SW 1271 (cell line): ENCODE data around the gene QRSL1.
"Not testable (repeated sequence)": the region's sequence is repeated elsewhere in the genome, so short reads cannot be mapped to it uniquely, and the experiment has no call there.

Source experiments
- DNase-seq, 2 experiments: peaks; one replicate each; lab custom pipeline; 2025; lab: John Stamatoyannopoulos, UW

Gene QRSL1

DNA sequence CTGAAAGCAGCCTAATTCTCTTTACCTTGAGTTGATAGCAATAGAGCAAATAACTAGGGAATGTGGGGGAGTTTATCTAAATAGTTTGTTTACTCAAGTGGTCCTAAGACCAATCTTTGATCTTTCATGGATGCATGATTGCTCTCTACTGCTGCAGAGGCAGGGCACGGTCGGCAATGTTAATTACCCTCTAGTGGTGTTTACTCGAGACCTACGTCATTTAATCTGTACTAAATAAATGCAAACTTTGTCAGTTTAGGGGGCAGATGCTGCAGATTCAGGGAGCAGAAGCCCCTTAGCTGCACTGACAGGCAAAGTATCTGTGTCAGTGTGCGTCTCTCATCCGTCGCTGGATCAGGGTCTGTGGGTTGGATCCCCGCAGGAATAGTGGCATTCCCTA lies 7.0 kb upstream of the QRSL1 start:
- no peak for DNase-seq

- DNase-seq, result no peak
Observed at GRCh38 chr6:106623039-106623438, 6.3 kb upstream of the QRSL1 start.

GRCh38 chr6:106626485-106626884 lies 2.9 kb upstream of the QRSL1 start:
- no peak for DNase-seq

DNA sequence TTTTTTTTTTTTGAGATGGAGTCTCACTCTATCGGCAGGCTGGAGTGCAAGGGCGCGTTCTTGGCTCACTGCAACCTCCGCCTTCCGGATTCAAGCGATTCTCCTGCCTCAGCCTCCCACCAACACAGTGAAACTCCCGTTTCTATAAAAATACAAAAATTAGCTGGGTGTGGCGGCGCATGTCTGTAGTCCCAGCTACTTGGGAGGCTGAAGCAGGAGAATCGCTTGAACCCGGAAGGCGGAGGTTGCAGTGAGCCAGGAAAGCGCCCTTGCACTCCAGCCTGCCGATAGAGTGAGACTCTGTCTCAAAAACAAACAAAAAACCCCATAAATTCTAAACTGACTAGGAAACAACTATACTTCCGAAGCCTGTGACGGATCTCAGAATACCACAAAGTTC lies 1.6 kb upstream of the QRSL1 start:
- not testable (repeated sequence) for DNase-seq

DNA sequence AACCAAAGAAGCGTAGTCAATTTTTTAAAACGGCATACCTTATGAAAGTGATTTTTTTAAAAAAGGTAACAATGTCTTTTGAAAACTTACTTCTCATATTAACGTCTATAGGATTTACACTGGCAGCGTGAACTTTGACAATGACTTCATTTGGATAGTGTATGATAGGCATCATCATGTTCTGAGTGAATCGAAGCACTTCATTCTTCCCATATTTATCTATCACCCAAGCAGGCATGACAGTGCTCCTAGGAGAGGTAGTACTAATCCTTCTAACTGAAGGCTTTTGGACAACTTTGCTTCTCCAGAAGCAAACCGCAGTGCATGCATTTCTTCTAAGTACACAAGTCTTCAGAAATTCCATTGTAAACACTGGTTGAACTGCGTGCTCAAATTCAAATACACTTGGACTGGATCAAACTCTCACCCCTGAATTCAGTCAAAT lies 698 bp upstream of the QRSL1 start:
- no peak for DNase-seq

GRCh38 chr6:106629859-106630163 lies 433 bp downstream of the QRSL1 start:
- DNase-seq, result no peak

- DNase-seq, result no peak
Observed at GRCh38 chr6:106630366-106630765, 988 bp downstream of the QRSL1 start.

GRCh38 chr6:106631346-106631745 lies 2.0 kb downstream of the QRSL1 start:
- DNase-seq, result no peak

DNA sequence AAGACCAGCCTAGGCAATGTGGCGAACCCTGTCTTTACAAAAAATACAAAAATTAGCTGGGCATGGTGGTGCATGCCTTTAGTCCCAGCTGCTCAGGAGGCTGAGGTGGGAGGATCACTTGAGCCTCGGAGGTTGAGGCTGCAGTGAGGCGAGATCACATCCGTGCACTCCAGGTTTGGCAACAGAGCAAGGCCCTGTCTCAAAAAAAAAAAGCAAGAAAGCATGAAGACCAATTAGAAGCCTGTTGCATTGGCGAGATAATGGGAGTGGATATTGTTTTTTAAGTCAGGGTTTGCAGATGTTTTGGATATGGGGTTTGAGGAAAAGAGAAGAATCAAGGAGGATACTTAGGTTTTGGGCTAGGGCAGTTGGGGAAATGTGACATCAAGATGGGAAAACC lies 5.2 kb downstream of the QRSL1 start:
- DNase-seq, result no peak

DNA sequence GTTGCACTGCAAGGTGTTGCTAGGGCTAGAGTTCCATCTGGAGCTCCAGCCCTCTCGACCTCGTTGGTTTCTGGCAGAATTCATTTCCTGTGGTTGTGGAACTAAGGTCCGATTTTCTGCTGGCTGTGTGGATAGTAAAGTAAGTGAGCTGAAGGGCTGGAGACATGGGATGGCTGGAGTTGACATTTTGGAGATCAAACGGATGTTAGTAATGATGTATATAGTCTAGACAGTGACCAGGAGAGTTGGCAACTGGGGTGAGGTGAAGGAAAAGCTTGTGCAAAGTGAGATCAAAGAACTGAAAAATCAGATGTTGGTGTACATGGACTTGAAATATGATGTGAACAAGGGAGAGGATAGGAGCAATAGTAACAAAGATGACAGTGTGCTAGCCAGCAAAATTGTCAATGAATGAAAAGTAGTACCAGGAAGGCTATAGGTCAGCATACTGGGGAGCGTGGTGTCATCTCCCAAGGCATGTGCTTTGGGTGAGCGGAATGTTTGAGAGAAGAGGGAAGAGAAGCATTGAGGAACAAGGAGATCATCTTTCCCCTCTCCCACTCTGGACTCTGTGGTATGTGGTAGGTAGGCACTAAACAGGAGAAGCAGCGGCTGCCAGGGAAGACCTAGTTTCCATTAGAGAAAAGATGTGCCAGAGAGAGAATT lies 7.8 kb downstream of the QRSL1 start:
- no peak for DNase-seq

DNA sequence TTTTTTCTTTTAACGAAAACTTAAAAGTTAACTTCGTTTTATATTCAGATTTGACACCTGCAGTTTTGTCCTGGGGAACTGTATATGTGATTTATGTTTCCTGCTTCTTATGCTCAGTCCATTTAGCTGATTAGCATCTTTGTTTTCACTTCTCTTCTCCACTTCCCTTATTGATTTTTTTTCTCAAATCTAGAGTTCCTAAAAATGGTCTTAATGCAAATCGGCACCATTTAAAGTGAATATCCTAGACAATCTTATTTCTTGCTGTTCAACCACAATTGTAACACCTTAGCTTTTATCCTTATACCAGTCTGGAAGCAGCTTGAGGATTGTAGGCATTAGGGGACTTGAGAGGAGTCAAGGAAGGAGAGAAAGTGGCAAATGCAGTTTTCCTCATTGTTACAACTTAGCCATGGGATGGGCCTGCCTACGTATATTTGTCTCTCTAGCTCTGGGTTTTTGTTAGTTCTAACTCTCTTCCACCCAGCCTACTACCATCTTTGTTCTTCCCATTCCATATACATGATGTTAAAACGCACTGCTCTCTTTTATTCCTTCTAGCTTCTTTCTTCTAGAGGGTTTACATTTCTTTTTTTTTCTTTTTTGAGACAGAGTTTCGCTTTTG lies 8.5 kb downstream of the QRSL1 start:
- DNase-seq, result no peak

DNA sequence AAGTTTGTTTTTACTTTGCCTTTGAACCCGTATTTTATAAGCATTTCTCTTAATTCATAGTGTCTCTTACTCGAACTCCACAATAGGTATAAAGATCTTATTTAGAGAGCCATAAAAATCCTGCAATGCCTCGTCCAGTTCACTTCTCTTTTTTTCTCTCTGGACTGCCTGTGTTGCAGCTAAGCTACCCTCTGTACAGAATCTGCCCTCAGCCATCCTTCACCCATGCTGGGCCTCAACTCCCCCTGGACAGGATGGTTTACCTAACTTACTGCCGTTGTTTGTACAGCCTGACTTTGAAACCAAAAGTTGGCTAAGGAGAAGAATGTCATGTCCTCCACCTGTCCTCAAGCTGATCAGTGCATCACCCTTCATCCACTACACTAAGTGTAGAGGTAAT lies 10.4 kb downstream of the QRSL1 start:
- DNase-seq, result no peak

- no peak for DNase-seq
Observed at GRCh38 chr6:106642476-106642875, 13.1 kb downstream of the QRSL1 start.

- no peak for DNase-seq
Observed at GRCh38 chr6:106643061-106643460, 13.7 kb downstream of the QRSL1 start.

DNA sequence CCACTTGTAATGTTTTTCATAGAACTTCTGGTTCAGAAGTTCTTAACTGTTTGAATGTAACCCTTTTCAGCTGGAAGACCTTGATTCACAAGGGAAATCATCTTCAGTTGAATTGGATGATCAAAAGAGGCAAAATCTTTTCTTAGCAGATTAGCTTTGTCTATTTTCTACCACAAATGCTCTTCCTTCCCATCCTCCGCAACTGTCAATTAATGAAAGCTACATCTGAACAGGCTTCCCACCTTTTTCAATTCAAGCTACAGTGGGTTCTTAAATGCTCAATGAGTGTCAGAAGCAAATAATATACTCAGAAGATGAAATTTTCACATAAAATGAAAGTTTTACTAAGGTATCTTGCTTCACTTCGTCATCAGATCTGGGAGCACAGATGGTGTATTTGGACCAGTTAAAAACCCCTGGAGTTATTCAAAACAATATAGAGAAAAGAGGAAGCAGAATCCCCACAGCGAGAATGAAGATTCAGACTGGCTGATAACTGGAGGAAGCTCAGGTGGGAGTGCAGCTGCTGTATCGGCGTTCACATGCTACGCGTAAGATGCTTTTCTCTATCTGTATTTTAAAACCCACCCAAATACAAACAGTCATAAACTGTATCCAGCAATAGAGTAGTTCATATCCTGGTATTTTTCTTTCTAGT lies 19.4 kb downstream of the QRSL1 start:
- no peak for DNase-seq

GRCh38 chr6:106658469-106658868 lies 29.1 kb downstream of the QRSL1 start:
- peak in 1 of 2 experiments; percentile 4 for DNase-seq

DNA sequence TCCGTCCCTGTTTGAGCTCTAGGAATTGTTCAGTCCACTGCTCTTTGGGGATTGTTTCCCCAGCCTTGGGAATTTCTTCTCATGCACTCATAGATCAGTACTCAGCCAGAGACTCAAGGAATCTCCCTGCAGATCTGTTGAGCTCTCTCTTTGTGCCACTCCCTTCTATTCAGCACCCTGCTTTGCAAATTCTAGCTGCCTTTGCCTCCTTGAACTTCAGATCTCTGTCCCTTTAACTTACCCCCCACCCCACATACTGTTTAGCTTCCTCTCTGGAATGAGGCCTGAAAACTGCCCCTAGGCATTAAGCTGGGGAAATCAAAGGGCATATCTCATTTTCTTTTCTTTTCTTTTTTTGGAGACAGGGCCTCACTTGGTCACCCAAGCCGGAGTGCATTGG lies 30.5 kb downstream of the QRSL1 start:
- no peak for DNase-seq

GRCh38 chr6:106662458-106662857 lies 33.1 kb downstream of the QRSL1 start:
- no peak for DNase-seq

GRCh38 chr6:106666282-106667021 lies 37.1 kb downstream of the QRSL1 start:
- DNase-seq, result no peak

GRCh38 chr6:106667022-106667402 lies 37.6 kb downstream of the QRSL1 start:
- no peak for DNase-seq

- DNase-seq, result no peak
Observed at GRCh38 chr6:106670236-106670635, 40.9 kb downstream of the QRSL1 start.

DNA sequence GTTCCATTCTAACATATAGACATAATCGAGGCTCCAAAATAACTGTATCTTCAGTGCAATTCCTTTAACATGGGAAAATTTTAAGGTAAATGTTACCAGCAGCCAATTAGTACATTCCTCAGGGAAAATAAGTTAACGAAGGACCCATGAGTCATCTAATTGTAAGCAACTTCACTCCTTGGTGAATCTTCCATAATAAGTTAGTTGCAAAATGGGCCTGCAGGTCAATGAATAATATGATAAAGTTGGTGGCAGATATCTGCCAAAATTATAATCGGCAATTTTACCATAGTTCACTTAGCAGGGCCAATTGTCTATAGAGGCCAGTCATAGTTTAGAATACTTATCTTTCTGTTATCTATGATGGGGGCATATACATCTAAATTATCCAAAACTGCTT lies 42.3 kb downstream of the QRSL1 start:
- no peak for DNase-seq
